ENCODE measurements around the gene GPD2. TPM values are rescaled to one million over a fixed set of nuclear protein-coding genes. Genes with fewer than 3 reads are reported as not detected.

Gene GPD2
- total and polyA plus RNA-seq, 10 of the 15 experiments (the other 5 are each of a cell fraction or from before 2014, with no cell fraction given): 10.0 to 73.5 (median 43.4) TPM

DNA sequence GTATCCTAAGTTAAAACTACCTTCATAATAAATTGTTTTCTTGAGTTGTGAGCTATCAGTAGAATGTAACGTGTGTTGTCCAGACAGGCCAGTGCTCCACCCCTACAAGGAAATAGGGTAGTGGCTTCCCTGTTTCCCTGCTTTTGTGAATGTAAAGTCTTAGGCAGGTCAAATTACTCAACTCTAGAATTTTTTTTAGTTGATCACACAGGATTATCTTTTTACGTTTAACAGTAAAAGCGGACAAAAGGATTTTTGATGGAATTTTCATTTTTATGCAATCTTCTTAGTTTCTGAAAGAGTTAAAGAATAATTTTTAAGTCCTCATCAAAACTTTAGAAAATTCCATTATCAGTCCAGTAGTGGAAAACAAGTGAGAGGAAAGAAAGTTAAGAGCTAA, 38.2 kb downstream of the GPD2 start:
- SMC1A ChIA-PET (ENCODE audit: uncharacterized antibody, unreplicated experiment): interaction anchor here (0.7 to 5.3 kb wide), 14 partner anchors 9 to 139 kb away, joined by 3 to 35 read pairs (median 4); no protein-coding TSS in a partner anchor
- Histone ChIP-seq H3K9me3 (replicated peaks; ENCODE audit: control insufficient read depth, insufficient read depth, low read length) (no peaks in the 10 kb centered on the region), H3K27me3 (replicated peaks in 1 of 2; ENCODE audit: control insufficient read depth in 2 of 2, insufficient read depth in 2 of 2, low read length in 1 of 2) (no peaks in the 10 kb centered on the region), H3K36me3 (ENCODE audit: control insufficient read depth in 2 of 2, insufficient read depth in 2 of 2, low read length in 1 of 2) (no peaks in the 10 kb centered on the region; a peak in 1 of 4 replicates), H3K27ac (ENCODE audit: control insufficient read depth, insufficient read depth) (no peak overlapping the region), H3K4me2 (ENCODE audit: control insufficient read depth, insufficient read depth) (no peak overlapping the region), H3K4me1 (ENCODE audit: control insufficient read depth, insufficient read depth, low read length) (peaks cover 43% of the 10 kb centered on the region), H4K20me1 (ENCODE audit: control insufficient read depth, insufficient read depth) (no peaks in the 10 kb centered on the region), H3K9ac (ENCODE audit: control insufficient read depth, insufficient read depth, low read length) (no peak overlapping the region), H3K79me2 (ENCODE audit: control insufficient read depth, insufficient read depth, low read length) (peaks cover 25% of the 10 kb centered on the region), H3K4me3 (no peak overlapping the region), H2AFZ (ENCODE audit: control insufficient read depth, low read depth, low read length) (no peak overlapping the region)
- no peak for ATAC-seq
- RAD21 ChIA-PET (ENCODE audit: unreplicated experiment): interaction anchor here (1.1 to 1.5 kb wide), 2 partner anchors 17 to 139 kb away, joined by 3 read pairs; no protein-coding TSS in a partner anchor
- BruUV-seq (replicated peaks): no TSS peak
- FAIRE-seq: no peak
- CTCF ChIA-PET: no interaction called here
- TF ChIP-seq PML (IDR thresholded peaks at IDR 0.05; ENCODE audit: low read length) (no peak), STAT3 (IDR thresholded peaks at IDR 0.05; ENCODE audit: low read depth, low read length) (no peak), HCFC1 (IDR thresholded peaks at IDR 0.05; ENCODE audit: low read length) (no peak), RFX5 (IDR thresholded peaks at IDR 0.05; ENCODE audit: low read depth, low read length) (no peak), HDAC6 (IDR thresholded peaks at IDR 0.05; ENCODE audit: unreplicated experiment) (no peak), ESRRA (IDR thresholded peaks at IDR 0.05; ENCODE audit: low read length) (no peak), TARDBP (IDR thresholded peaks at IDR 0.05; ENCODE audit: borderline replicate concordance) (no peak), LARP7 (IDR thresholded peaks at IDR 0.05) (no peak)
- TF ChIP-seq, protein P1, sequence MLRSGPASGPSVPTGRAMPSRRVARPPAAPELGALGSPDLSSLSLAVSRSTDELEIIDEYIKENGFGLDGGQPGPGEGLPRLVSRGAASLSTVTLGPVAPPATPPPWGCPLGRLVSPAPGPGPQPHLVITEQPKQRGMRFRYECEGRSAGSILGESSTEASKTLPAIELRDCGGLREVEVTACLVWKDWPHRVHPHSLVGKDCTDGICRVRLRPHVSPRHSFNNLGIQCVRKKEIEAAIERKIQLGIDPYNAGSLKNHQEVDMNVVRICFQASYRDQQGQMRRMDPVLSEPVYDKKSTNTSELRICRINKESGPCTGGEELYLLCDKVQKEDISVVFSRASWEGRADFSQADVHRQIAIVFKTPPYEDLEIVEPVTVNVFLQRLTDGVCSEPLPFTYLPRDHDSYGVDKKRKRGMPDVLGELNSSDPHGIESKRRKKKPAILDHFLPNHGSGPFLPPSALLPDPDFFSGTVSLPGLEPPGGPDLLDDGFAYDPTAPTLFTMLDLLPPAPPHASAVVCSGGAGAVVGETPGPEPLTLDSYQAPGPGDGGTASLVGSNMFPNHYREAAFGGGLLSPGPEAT (IDR thresholded peaks at IDR 0.05; ENCODE audit: low read depth): no peak
- intact Hi-C loops (cut with micrococcal nuclease; ENCODE audit: unreplicated experiment): no loop called here
- in situ Hi-C loops (cut with MboI): no loop called here
- DNase-seq (ENCODE audit: low read depth, low spot score): no peak
- POLR2A ChIA-PET: interaction anchor here (1.6 kb wide), 1 partner anchor 12 kb away, joined by 3 read pairs; no protein-coding TSS in a partner anchor
- WGBS (ENCODE audit: insufficient coverage, insufficient replicate concordance, low lambda C conversion rate, missing lambda C conversion rate): 98% methylated on average over 3 of the region's 3 CpGs

All from GM12878 (cell line).